H1 (cell line): ENCODE measurements around the gene SOS1. TPM values are rescaled to one million over a fixed set of nuclear protein-coding genes. Genes with fewer than 3 reads are reported as not detected.

Experiments used
- BRCA1 ChIP-seq: IDR thresholded peaks from 2 replicates; pipeline ENCODE4 v1.6.1; 2012; ENCODE audit warnings: low read depth, low read length, improper control_type of control experiment
- CHD7 ChIP-seq: fragments of 300-600 bp; sonication (generic); IDR thresholded peaks from 2 replicates; pipeline ENCODE4 v1.7.1; 2012; ENCODE audit warnings: low read length, moderate library complexity, mild to moderate bottlenecking, inconsistent platforms; ENCODE audit not compliant: insufficient replicate concordance
- SIN3A ChIP-seq, 2 experiments: IDR thresholded peaks in 1 of 2; conservative IDR thresholded peaks in 1 of 2; 2 replicates each; pipeline ENCODE4 v1.6.1; 2011 to 2012; ENCODE audit warnings: low read length in 2 of 2, improper control_type of control experiment in 1 of 2, low read depth in 1 of 2, mild to moderate bottlenecking in 1 of 2
- SP4 ChIP-seq: IDR thresholded peaks from 2 replicates; pipeline ENCODE4 v1.6.1; 2012; ENCODE audit warnings: low read length, inconsistent platforms
- SRF ChIP-seq: IDR thresholded peaks from 2 replicates; pipeline ENCODE4 v1.6.1; 2011; ENCODE audit warnings: mild to moderate bottlenecking, low read depth, low read length, moderate library complexity
- polyA plus RNA-seq, 7 experiments: library from polyadenylated mRNA; depleted of rRNA in 3 of 7; stranded (reverse) in 5 of 7; unstranded in 2 of 7; fragments of >200 nt in 5 of 7; fragments of 200-250 nt in 2 of 7; gene quantifications; 1 replicate in 5 of 7; 2 replicates in 1 of 7; 4 replicates in 1 of 7; pipeline versions ENCODE4 v1.2.1 to v1.2.3, GENCODE V29; 2011 to 2013; ENCODE audit warnings: missing spikeins in 2 of 7, mixed read lengths in 2 of 7
- total RNA-seq: library from RNA; stranded (reverse); fragmentation: NEBNext Ultra II Directional; extraction: Animal tissue kit (Norgen Biotek cat#: 25700); gene quantifications from 2 replicates; pipeline ENCODE4 v1.2.1, GENCODE V29; 2021

The SOS1 gene
- total and polyA plus RNA-seq, 2 of the 8 experiments (the other 6 are each of a cell fraction or from before 2014, with no cell fraction given): 25.7 to 27.0 TPM

- no peak for TF ChIP-seq SP4
- no peak for TF ChIP-seq BRCA1
- TF ChIP-seq CHD7: no peak
- TF ChIP-seq SRF: no peak
- no peak for TF ChIP-seq SIN3A (conservative IDR thresholded peaks at IDR 0.05 in 1 of 2, IDR thresholded peaks at IDR 0.05 in 1 of 2; ENCODE audit: low read depth in 1 of 2, low read length in 2 of 2)
Observed at GRCh38 chr2:38978908-38979307, 141.9 kb downstream of the SOS1 start (continued).
